ENCODE results near the gene TNF. TPM values are rescaled to one million over a fixed set of nuclear protein-coding genes. Genes with fewer than 3 reads are reported as not detected.

The TNF gene
- total RNA-seq, 1 donor from 2014 or later, result 1.2 TPM

- Histone ChIP-seq H3K4me3 (ENCODE audit: insufficient read depth, low read depth, low read length) (no peak overlapping the region), H2AFZ (ENCODE audit: low read depth, low read length) (no peak overlapping the region), H3K27ac (ENCODE audit: low read depth, low read length) (no peak overlapping the region), H3K4me1 (ENCODE audit: insufficient read depth, low read length) (peaks cover 14% of the 10 kb centered on the region), H3K9ac (ENCODE audit: low read length) (no peak overlapping the region), H4K20me1 (ENCODE audit: insufficient read depth, low read length) (peaks cover 99% of the 10 kb centered on the region), H3K36me3 (ENCODE audit: insufficient read depth, low read length) (peaks cover 84% of the 10 kb centered on the region), H3K4me2 (ENCODE audit: low read length) (no peak overlapping the region), H3K9me3 (ENCODE audit: insufficient read depth, low read depth, low read length) (no peaks in the 10 kb centered on the region), H3K27me3 (ENCODE audit: insufficient read depth, low read length) (no peaks in the 10 kb centered on the region), H3K79me2 (ENCODE audit: insufficient read depth, low read length) (peaks cover 65% of the 10 kb centered on the region)
- H3K27me3 Mint-ChIP-seq (ENCODE audit: low read depth, unreplicated experiment), result no peaks in the 10 kb centered on the region
- H3K4me3 Mint-ChIP-seq (ENCODE audit: unreplicated experiment), result no peak overlapping the region
- FAIRE-seq, result no peak
- peaks cover 26% of the 10 kb centered on the region for H3K36me3 Mint-ChIP-seq (ENCODE audit: low read depth, unreplicated experiment)
- H3K4me1 Mint-ChIP-seq (ENCODE audit: low read depth, unreplicated experiment), result peaks cover 20% of the 10 kb centered on the region
- H3K27ac Mint-ChIP-seq (ENCODE audit: unreplicated experiment), result no peak overlapping the region
- TF ChIP-seq, protein P1, sequence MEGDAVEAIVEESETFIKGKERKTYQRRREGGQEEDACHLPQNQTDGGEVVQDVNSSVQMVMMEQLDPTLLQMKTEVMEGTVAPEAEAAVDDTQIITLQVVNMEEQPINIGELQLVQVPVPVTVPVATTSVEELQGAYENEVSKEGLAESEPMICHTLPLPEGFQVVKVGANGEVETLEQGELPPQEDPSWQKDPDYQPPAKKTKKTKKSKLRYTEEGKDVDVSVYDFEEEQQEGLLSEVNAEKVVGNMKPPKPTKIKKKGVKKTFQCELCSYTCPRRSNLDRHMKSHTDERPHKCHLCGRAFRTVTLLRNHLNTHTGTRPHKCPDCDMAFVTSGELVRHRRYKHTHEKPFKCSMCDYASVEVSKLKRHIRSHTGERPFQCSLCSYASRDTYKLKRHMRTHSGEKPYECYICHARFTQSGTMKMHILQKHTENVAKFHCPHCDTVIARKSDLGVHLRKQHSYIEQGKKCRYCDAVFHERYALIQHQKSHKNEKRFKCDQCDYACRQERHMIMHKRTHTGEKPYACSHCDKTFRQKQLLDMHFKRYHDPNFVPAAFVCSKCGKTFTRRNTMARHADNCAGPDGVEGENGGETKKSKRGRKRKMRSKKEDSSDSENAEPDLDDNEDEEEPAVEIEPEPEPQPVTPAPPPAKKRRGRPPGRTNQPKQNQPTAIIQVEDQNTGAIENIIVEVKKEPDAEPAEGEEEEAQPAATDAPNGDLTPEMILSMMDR (IDR thresholded peaks at IDR 0.05; ENCODE audit: insufficient read depth, low read depth, low read length), result no peak
- no peak for DNase-seq (ENCODE audit: low read depth)
- H3K9me3 Mint-ChIP-seq (ENCODE audit: unreplicated experiment), result no peaks in the 10 kb centered on the region
Observed at GRCh38 chr6:31534521-31535040, 40.8 kb upstream of the TNF start.

DNA sequence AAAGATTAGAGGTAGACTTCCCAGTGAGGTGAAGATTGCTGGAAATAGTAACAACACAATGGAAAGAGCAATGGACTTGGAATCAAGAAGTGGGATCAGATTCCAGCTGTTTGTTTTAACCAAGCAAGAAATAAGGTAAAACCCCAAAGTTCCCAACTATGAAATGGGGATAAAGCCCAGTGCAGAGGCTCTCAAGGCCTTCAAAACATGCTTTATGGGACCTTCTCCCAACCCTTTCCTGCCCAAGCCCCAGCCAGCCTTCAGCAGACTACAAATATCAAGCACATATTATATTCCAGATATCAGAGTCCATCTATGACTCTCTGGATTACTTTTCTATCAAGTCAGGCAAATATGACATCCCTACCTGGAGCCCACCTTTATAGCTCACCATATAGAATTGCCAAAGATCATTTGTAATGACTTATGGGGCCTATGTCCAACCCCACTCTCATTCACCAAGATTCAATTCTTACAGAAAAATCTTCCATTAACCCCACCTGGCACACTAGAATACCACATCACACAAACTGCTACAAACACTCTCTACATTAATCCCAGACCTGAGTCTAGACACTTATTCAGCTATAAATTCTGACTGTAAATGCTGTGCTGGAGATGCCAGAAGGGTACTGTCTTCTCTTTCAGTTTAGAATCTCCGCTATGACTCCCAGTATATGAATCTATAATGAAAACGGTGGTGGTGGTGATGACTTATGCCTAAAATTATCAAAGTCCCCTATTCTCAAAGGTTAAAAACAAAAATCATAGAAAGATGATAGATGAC lies 39.6 kb upstream of the TNF start:
- Mint-ChIP-seq H3K4me1 (ENCODE audit: low read depth, unreplicated experiment) (peaks cover 28% of the 10 kb centered on the region), H3K9me3 (ENCODE audit: unreplicated experiment) (no peaks in the 10 kb centered on the region), H3K27ac (ENCODE audit: unreplicated experiment) (no peak overlapping the region), H3K36me3 (ENCODE audit: low read depth, unreplicated experiment) (peaks cover 33% of the 10 kb centered on the region), H3K27me3 (ENCODE audit: low read depth, unreplicated experiment) (no peaks in the 10 kb centered on the region), H3K4me3 (ENCODE audit: unreplicated experiment) (no peak overlapping the region)
- Histone ChIP-seq H2AFZ (ENCODE audit: low read depth, low read length) (no peak overlapping the region), H3K79me2 (ENCODE audit: insufficient read depth, low read length) (peaks cover 77% of the 10 kb centered on the region), H3K9me3 (ENCODE audit: insufficient read depth, low read depth, low read length) (no peaks in the 10 kb centered on the region), H3K27me3 (ENCODE audit: insufficient read depth, low read length) (no peaks in the 10 kb centered on the region), H4K20me1 (ENCODE audit: insufficient read depth, low read length) (peaks cover 99% of the 10 kb centered on the region), H3K27ac (ENCODE audit: low read depth, low read length) (no peak overlapping the region), H3K4me1 (ENCODE audit: insufficient read depth, low read length) (peaks cover 23% of the 10 kb centered on the region), H3K9ac (ENCODE audit: low read length) (no peak overlapping the region), H3K36me3 (ENCODE audit: insufficient read depth, low read length) (peaks cover 80% of the 10 kb centered on the region), H3K4me3 (ENCODE audit: insufficient read depth, low read depth, low read length) (no peak overlapping the region), H3K4me2 (ENCODE audit: low read length) (no peak overlapping the region)
- FAIRE-seq (no peak), DNase-seq (ENCODE audit: low read depth) (no peak)
- TF ChIP-seq, protein P1 (IDR thresholded peaks at IDR 0.05; ENCODE audit: insufficient read depth, low read depth, low read length), result no peak

- H3K4me1 Mint-ChIP-seq (ENCODE audit: low read depth, unreplicated experiment), result peaks cover 29% of the 10 kb centered on the region
- peaks cover 78% of the 10 kb centered on the region for H3K79me2 ChIP-seq (ENCODE audit: insufficient read depth, low read length)
- FAIRE-seq, result no peak
Observed at GRCh38 chr6:31538805-31539400, 36.5 kb upstream of the TNF start.

More at GRCh38 chr6:31538805-31539400, 36.5 kb upstream of the TNF start:
- Histone ChIP-seq H3K36me3 (ENCODE audit: insufficient read depth, low read length) (peaks cover 53% of the 10 kb centered on the region), H3K9ac (ENCODE audit: low read length) (peak overlapping the region; percentile 96), H3K27ac (ENCODE audit: low read depth, low read length) (no peak overlapping the region), H3K4me1 (ENCODE audit: insufficient read depth, low read length) (peaks cover 29% of the 10 kb centered on the region), H3K4me2 (ENCODE audit: low read length) (peak overlapping the region; percentile 95), H4K20me1 (ENCODE audit: insufficient read depth, low read length) (peaks cover 70% of the 10 kb centered on the region), H2AFZ (ENCODE audit: low read depth, low read length) (no peak overlapping the region), H3K4me3 (ENCODE audit: insufficient read depth, low read depth, low read length) (peak overlapping the region; percentile 84), H3K9me3 (ENCODE audit: insufficient read depth, low read depth, low read length) (no peaks in the 10 kb centered on the region), H3K27me3 (ENCODE audit: insufficient read depth, low read length) (no peaks in the 10 kb centered on the region)
- H3K27ac Mint-ChIP-seq (ENCODE audit: unreplicated experiment), result peak overlapping the region; percentile 48
- TF ChIP-seq, protein P1 (IDR thresholded peaks at IDR 0.05; ENCODE audit: insufficient read depth, low read depth, low read length), result no peak
- no peak for TF ChIP-seq EZH2 (IDR thresholded peaks at IDR 0.05; ENCODE audit: insufficient read depth, low read length)
- H3K27me3 Mint-ChIP-seq (ENCODE audit: low read depth, unreplicated experiment), result no peaks in the 10 kb centered on the region
- peak overlapping the region; percentile 100 for H3K4me3 Mint-ChIP-seq (ENCODE audit: unreplicated experiment)
- no peaks in the 10 kb centered on the region for H3K9me3 Mint-ChIP-seq (ENCODE audit: unreplicated experiment)
- peaks cover 35% of the 10 kb centered on the region for H3K36me3 Mint-ChIP-seq (ENCODE audit: low read depth, unreplicated experiment)
- DNase-seq (ENCODE audit: low read depth), result no peak

Measured in astrocyte (in vitro differentiated cells and primary cell).